Measurements from ENCODE around the gene FAM221B.

Gene FAM221B

GRCh38 chr9:35774907-35775635 lies 53.5 kb downstream of the FAM221B start:
- no peak for TF ChIP-seq CTCF (conservative IDR thresholded peaks at IDR 0.05; ENCODE audit: low read length)
- H3K4me3 ChIP-seq (ENCODE audit: low read length), result no peak overlapping the region
- no peak for DNase-seq (ENCODE audit: low read depth)

GRCh38 chr9:35771943-35772342 lies 56.6 kb downstream of the FAM221B start:
- DNase-seq (ENCODE audit: low read depth), result no peak
- H3K4me3 ChIP-seq (ENCODE audit: low read length), result no peak overlapping the region
- TF ChIP-seq CTCF (conservative IDR thresholded peaks at IDR 0.05; ENCODE audit: low read length), result no peak

GRCh38 chr9:35771534-35771933 lies 57.0 kb downstream of the FAM221B start:
- DNase-seq (ENCODE audit: low read depth), result no peak
- no peak overlapping the region for H3K4me3 ChIP-seq (ENCODE audit: low read length)
- no peak for TF ChIP-seq CTCF (conservative IDR thresholded peaks at IDR 0.05; ENCODE audit: low read length)

- DNase-seq (ENCODE audit: low read depth), result no peak
- TF ChIP-seq CTCF (conservative IDR thresholded peaks at IDR 0.05; ENCODE audit: low read length), result no peak
- H3K4me3 ChIP-seq (ENCODE audit: low read length), result no peak overlapping the region
These were observed 57.5 kb downstream of the FAM221B start for GRCh38 chr9:35771075-35771433.

GRCh38 chr9:35769763-35770162 lies 58.8 kb downstream of the FAM221B start:
- no peak for DNase-seq (ENCODE audit: low read depth)
- no peak overlapping the region for H3K4me3 ChIP-seq (ENCODE audit: low read length)
- TF ChIP-seq CTCF (conservative IDR thresholded peaks at IDR 0.05; ENCODE audit: low read length), result no peak

- H3K4me3 ChIP-seq (ENCODE audit: low read length), result no peak overlapping the region
- no peak for DNase-seq (ENCODE audit: low read depth)
- no peak for TF ChIP-seq CTCF (conservative IDR thresholded peaks at IDR 0.05; ENCODE audit: low read length)
These were observed 61.1 kb downstream of the FAM221B start for GRCh38 chr9:35767458-35767857.

- DNase-seq (ENCODE audit: low read depth), result no peak
- no peak overlapping the region for H3K4me3 ChIP-seq (ENCODE audit: low read length)
- no peak for TF ChIP-seq CTCF (conservative IDR thresholded peaks at IDR 0.05; ENCODE audit: low read length)
These were observed 61.5 kb downstream of the FAM221B start for GRCh38 chr9:35766997-35767396.

Measured in AG10803 (cell line).